CD14-positive monocyte (primary cell): ENCODE results near the gene PXMP4. TPM values are rescaled to one million over a fixed set of nuclear protein-coding genes. Genes with fewer than 3 reads are reported as not detected.

Source experiments
- DNase-seq, 3 donors: peaks; one replicate each; pipeline ENCODE4 v3.0.0-alpha.2; 2011 to 2022
- H2AFZ ChIP-seq: 2 replicates; pipeline ENCODE4 v1.6.0; 2012; ENCODE audit warnings: mild to moderate bottlenecking, low read depth, low read length, inconsistent platforms; ENCODE audit not compliant: insufficient read depth, poor library complexity, severe bottlenecking
- H3K27ac ChIP-seq, 2 donors: 1 replicate in 1 of 2; 2 replicates in 1 of 2; pipeline ENCODE4 v1.5.1; 2012 to 2013; ENCODE audit warnings: low read length in 2 of 2, control low read depth in 1 of 2, inconsistent platforms in 1 of 2, low read depth in 1 of 2, mild to moderate bottlenecking in 1 of 2
- H3K27me3 ChIP-seq, 2 donors: one replicate each; pipeline versions ENCODE4 v1.6.0 to v1.6.1; 2011 to 2013; ENCODE audit warnings: low read length in 2 of 2; ENCODE audit not compliant: control insufficient read depth in 2 of 2, insufficient read depth in 2 of 2
- H3K36me3 ChIP-seq, 2 donors: replicated peaks in 1 of 2; 1 replicate in 1 of 2; 2 replicates in 1 of 2; pipeline versions ENCODE4 v1.5.1 to v1.6.1; 2012 to 2013; ENCODE audit warnings: low read length in 2 of 2, control low read depth in 1 of 2, inconsistent platforms in 1 of 2, mild to moderate bottlenecking in 1 of 2; ENCODE audit not compliant: insufficient read depth in 2 of 2, control insufficient read depth in 1 of 2
- H3K4me1 ChIP-seq, 2 donors: 1 replicate in 1 of 2; 2 replicates in 1 of 2; pipeline versions ENCODE4 v1.5.1 to v1.6.1; 2012 to 2013; ENCODE audit warnings: low read length in 2 of 2, control low read depth in 1 of 2, inconsistent platforms in 1 of 2, mild to moderate bottlenecking in 1 of 2, moderate library complexity in 1 of 2; ENCODE audit not compliant: insufficient read depth in 2 of 2, control insufficient read depth in 1 of 2
- H3K4me2 ChIP-seq: replicated peaks from 2 replicates; pipeline ENCODE3; 2012; ENCODE audit warnings: low read length, moderate library complexity, mild to moderate bottlenecking; ENCODE audit not compliant: poor library complexity, severe bottlenecking; ENCODE audit errors: extremely low read depth
- H3K4me3 ChIP-seq, 3 experiments: fragments of 200-600 bp in 1 of 3; sonication (generic) in 1 of 3; replicated peaks in 1 of 3; 1 replicate in 2 of 3; 2 replicates in 1 of 3; pipeline ENCODE4 v1.5.1; 2011 to 2013; ENCODE audit warnings: low read length in 3 of 3, mild to moderate bottlenecking in 3 of 3, control low read depth in 2 of 3, low read depth in 2 of 3, inconsistent platforms in 1 of 3, moderate library complexity in 1 of 3
- H3K79me2 ChIP-seq: 2 replicates; pipeline ENCODE4 v1.6.0; 2012; ENCODE audit warnings: mild to moderate bottlenecking, control low read depth, inconsistent platforms, low read length, moderate library complexity; ENCODE audit not compliant: insufficient read depth
- H3K9ac ChIP-seq: 2 replicates; pipeline ENCODE4 v1.6.0; 2017; ENCODE audit warnings: low read length, mild to moderate bottlenecking; ENCODE audit not compliant: insufficient read depth, poor library complexity, severe bottlenecking
- H3K9me3 ChIP-seq, 2 donors: replicated peaks in 1 of 2; 1 replicate in 1 of 2; 2 replicates in 1 of 2; pipeline versions ENCODE4 v1.5.1 to v1.6.1; 2012 to 2013; ENCODE audit warnings: low read length in 2 of 2, control low read depth in 1 of 2; ENCODE audit not compliant: control insufficient read depth in 1 of 2, insufficient read depth in 1 of 2
- H4K20me1 ChIP-seq: 2 replicates; pipeline ENCODE4 v1.6.0; 2012; ENCODE audit warnings: mild to moderate bottlenecking, low read length, control low read depth, moderate library complexity; ENCODE audit not compliant: insufficient read depth
- H3K27ac Mint-ChIP-seq, 7 donors: one replicate each; pipeline ENCODE4 v1.8.0; 2020; ENCODE audit warnings: mild to moderate bottlenecking in 7 of 7, mixed read lengths in 7 of 7, moderate library complexity in 6 of 7, inconsistent platforms in 2 of 7
- H3K27me3 Mint-ChIP-seq, 3 donors: one replicate each; pipeline ENCODE4 v1.8.0; 2021 to 2022; ENCODE audit warnings: low read depth in 3 of 3, mild to moderate bottlenecking in 3 of 3, mixed read lengths in 3 of 3, moderate library complexity in 3 of 3, inconsistent platforms in 1 of 3
- H3K36me3 Mint-ChIP-seq, 2 donors: one replicate each; pipeline ENCODE4 v1.8.0; 2020; ENCODE audit warnings: mixed read lengths in 2 of 2, inconsistent platforms in 1 of 2, mild to moderate bottlenecking in 1 of 2
- H3K4me1 Mint-ChIP-seq: one replicate; pipeline ENCODE4 v1.8.0; 2020; ENCODE audit warnings: mild to moderate bottlenecking, mixed read lengths
- H3K4me3 Mint-ChIP-seq, 2 donors: one replicate each; pipeline ENCODE4 v1.8.0; 2020; ENCODE audit warnings: mild to moderate bottlenecking in 2 of 2, mixed read lengths in 2 of 2, moderate library complexity in 1 of 2
- H3K9me3 Mint-ChIP-seq, 7 donors: one replicate each; pipeline ENCODE4 v1.8.0; 2020 to 2022; ENCODE audit warnings: mixed read lengths in 7 of 7, mild to moderate bottlenecking in 6 of 7, moderate library complexity in 6 of 7, inconsistent platforms in 2 of 7
- CTCF ChIP-seq: fragments of 200-600 bp; IDR thresholded peaks from one replicate; pipeline ENCODE4 v1.8.0; 2022; ENCODE audit warnings: antibody characterized with exemption, mild to moderate bottlenecking
- WGBS: methylation state at CpG from one replicate; pipeline ENCODE4 v1.1.5; 2013; ENCODE audit warnings: missing lambda C conversion rate; ENCODE audit not compliant: insufficient coverage; 5-methylcytosine and 5-hydroxymethylcytosine counted together
- intact Hi-C, 2 donors: fragments of 100-400 bp; cut with micrococcal nuclease; formaldehyde crosslinking; loops; one replicate each; pipeline versions ENCODE4 v1.15.0 to v1.15.1; 2023
- polyA plus RNA-seq, 3 donors: library from polyadenylated mRNA; depleted of rRNA in 1 of 3; unstranded in 2 of 3; stranded (reverse) in 1 of 3; fragments of 300-500 nt in 2 of 3; fragments of >200 nt in 1 of 3; fragmentation: Illumina TruSeq in 2 of 3; gene quantifications; 1 replicate in 2 of 3; 2 replicates in 1 of 3; pipeline ENCODE4 v1.2.3, GENCODE V29; 2012 to 2021

Gene PXMP4
- polyA plus RNA-seq, 3 donors: 4.9 to 11.4 (median 9.0) TPM

- peak overlapping the region in 1 of 2 donors; percentile 94 for H3K4me3 Mint-ChIP-seq
- Histone ChIP-seq H2AFZ (peak overlapping the region; percentile 77), H3K9me3 (no peaks in the 10 kb centered on the region), H3K27me3 (no peaks in the 10 kb centered on the region), H3K4me3 (no peak overlapping the region), H3K36me3 (no peaks in the 10 kb centered on the region), H3K4me1 (peaks cover 30 to 50% of the 10 kb centered on the region in 2 donors), H3K27ac (no peak overlapping the region), H3K79me2 (peaks cover 32% of the 10 kb centered on the region), H4K20me1 (no peaks in the 10 kb centered on the region), H3K9ac (no peak overlapping the region), H3K4me2 (no peak overlapping the region)
- H3K27me3 Mint-ChIP-seq: no peaks in the 10 kb centered on the region
- H3K36me3 Mint-ChIP-seq: no peaks in the 10 kb centered on the region
- 6% methylated on average over 6 of the region's 8 CpGs for WGBS
- TF ChIP-seq CTCF: no peak
- intact Hi-C loops: loop anchor here (5.0 to 10.0 kb wide), 2 partner anchors 35 to 47 kb away; partner anchors contain the start of genes PXMP4 (in 1 of the 2) and ZNF341 (in 1 of the 2)
- DNase-seq: peak in 2 of 3 donors; percentile 33 to 39
- H3K4me1 Mint-ChIP-seq: peaks cover 50% of the 10 kb centered on the region
- no peaks in the 10 kb centered on the region for H3K9me3 Mint-ChIP-seq
- peak overlapping the region; percentile 73 to 92 (median 86) for H3K27ac Mint-ChIP-seq
These were observed 32.7 kb downstream of the PXMP4 start for GRCh38 chr20:33687370-33687915.

GRCh38 chr20:33686984-33687366, 33.1 kb downstream of the PXMP4 start:
- Histone ChIP-seq H3K27ac (peak overlapping the region in 1 of 2 donors; percentile 52), H3K4me3 (peak overlapping the region; percentile 10 to 72 (median 32)), H3K79me2 (peaks cover 37% of the 10 kb centered on the region), H2AFZ (peak overlapping the region; percentile 77), H3K9me3 (no peaks in the 10 kb centered on the region), H3K4me2 (peak overlapping the region; percentile 75), H3K27me3 (no peaks in the 10 kb centered on the region), H3K9ac (no peak overlapping the region), H4K20me1 (no peaks in the 10 kb centered on the region), H3K36me3 (no peaks in the 10 kb centered on the region), H3K4me1 (peaks cover 30 to 50% of the 10 kb centered on the region in 2 donors)
- Mint-ChIP-seq H3K36me3 (peaks cover 0 to under 1% of the 10 kb centered on the region in 2 donors), H3K4me3 (peak overlapping the region; percentile 79 to 94), H3K27me3 (peaks cover 0 to under 1% (median 0%) of the 10 kb centered on the region in 3 donors), H3K9me3 (no peaks in the 10 kb centered on the region), H3K27ac (peak overlapping the region; percentile 73 to 92 (median 86)), H3K4me1 (peaks cover 50% of the 10 kb centered on the region)
- DNase-seq: no peak
- TF ChIP-seq CTCF: no peak
- 81% methylated on average over 8 of the region's 14 CpGs for WGBS
- intact Hi-C loops: loop anchor here (1.0 to 10.0 kb wide), 3 partner anchors 20 to 48 kb away; partner anchors contain the start of genes PXMP4 (in 1 of the 2) and ZNF341 (in 1 of the 2)
